HepG2 (cell line): ENCODE data around the gene MLX. TPM values are rescaled to one million over a fixed set of nuclear protein-coding genes. Genes with fewer than 3 reads are reported as not detected.

Source experiments
- HNF4G ChIP-seq, 2 experiments: sonication (generic) in 1 of 2; formaldehyde crosslinking in 1 of 2; IDR thresholded peaks; 2 replicates each; pipeline versions ENCODE4 v1.4.0 to v1.6.1; 2011 to 2020; ENCODE audit warnings: borderline replicate concordance in 2 of 2, low read depth in 2 of 2, mild to moderate bottlenecking in 2 of 2, low read length in 1 of 2, missing genetic modification reagents in 1 of 2, moderate library complexity in 1 of 2
- HOMEZ ChIP-seq: IDR thresholded peaks from 2 replicates; pipeline ENCODE4 v1.6.1; 2016; ENCODE audit warnings: low read depth
- MEF2D ChIP-seq: sonication (generic); formaldehyde crosslinking; IDR thresholded peaks from 2 replicates; pipeline ENCODE4 v1.5.1; 2020; ENCODE audit warnings: mild to moderate bottlenecking, missing genetic modification reagents
- NFIB ChIP-seq: sonication (generic); formaldehyde crosslinking; IDR thresholded peaks from 2 replicates; pipeline ENCODE4 v1.9.0; 2021; ENCODE audit warnings: missing genetic modification reagents, mild to moderate bottlenecking, borderline replicate concordance
- NONO ChIP-seq, 2 experiments: fragments of 450-650 bp in 1 of 2; sonication (generic) in 1 of 2; formaldehyde crosslinking in 1 of 2; IDR thresholded peaks in 1 of 2; conservative IDR thresholded peaks in 1 of 2; 2 replicates each; pipeline versions ENCODE4 v1.6.1 to v1.8.0; 2017 to 2022; ENCODE audit warnings: mild to moderate bottlenecking in 1 of 2, missing genetic modification reagents in 1 of 2, moderate library complexity in 1 of 2
- REST ChIP-seq, 2 experiments: IDR thresholded peaks; 2 replicates each; pipeline ENCODE4 v1.6.1; 2011 to 2012; ENCODE audit warnings: low read length in 2 of 2, borderline replicate concordance in 1 of 2, low read depth in 1 of 2, mild to moderate bottlenecking in 1 of 2, moderate library complexity in 1 of 2
- RNF219 ChIP-seq: sonication (generic); formaldehyde crosslinking; IDR thresholded peaks from 2 replicates; pipeline ENCODE4 v1.5.0; 2020; ENCODE audit warnings: mild to moderate bottlenecking, missing genetic modification reagents
- U2AF2 ChIP-seq: fragments of 200-400 bp; formaldehyde crosslinking; IDR thresholded peaks from 2 replicates; pipeline ENCODE4 v1.6.1; 2017; ENCODE audit warnings: low read depth, mild to moderate bottlenecking, low read length
- YEATS4 ChIP-seq: sonication (generic); formaldehyde crosslinking; IDR thresholded peaks from 2 replicates; pipeline ENCODE4 v1.4.0; 2020; ENCODE audit warnings: missing genetic modification reagents, borderline replicate concordance
- ZBTB43 ChIP-seq: sonication (generic); formaldehyde crosslinking; conservative IDR thresholded peaks from 2 replicates; pipeline ENCODE4 v1.4.0; 2020; ENCODE audit warnings: missing genetic modification reagents
- ZNF609 ChIP-seq: sonication (generic); formaldehyde crosslinking; IDR thresholded peaks from 2 replicates; pipeline ENCODE4 v1.4.0; 2020; ENCODE audit warnings: mild to moderate bottlenecking, missing genetic modification reagents, borderline replicate concordance
- ZNF740 ChIP-seq: sonication (generic); formaldehyde crosslinking; IDR thresholded peaks from 2 replicates; pipeline ENCODE4 v1.4.0; 2020; ENCODE audit warnings: missing genetic modification reagents
- polyA plus RNA-seq, 8 experiments: library from polyadenylated mRNA; depleted of rRNA in 3 of 8; stranded (reverse) in 7 of 8; unstranded in 1 of 8; fragments of >200 nt; fragmentation: Illumina TruSeq in 4 of 8; extraction: Trizol in 4 of 8; gene quantifications; 2 replicates each; pipeline versions ENCODE4 v1.2.1 to v1.2.3, GENCODE V29; 2011 to 2016; ENCODE audit warnings: low read depth in 4 of 8, missing spikeins in 1 of 8, mixed read lengths in 1 of 8; ENCODE audit not compliant: insufficient read depth in 1 of 8
- total RNA-seq, 5 experiments: library from RNA; depleted of rRNA; stranded (reverse); fragments of >200 nt; fragmentation: Illumina TruSeq; extraction: Trizol; gene quantifications; 2 replicates each; pipeline ENCODE4 v1.2.3, GENCODE V29; 2016; ENCODE audit warnings: low read depth in 1 of 5

MLX gene
- total and polyA plus RNA-seq, 2 of the 13 experiments (the other 11 are each of a cell fraction or from before 2014, with no cell fraction given) = 38.9 to 74.4 TPM

- TF ChIP-seq REST (IDR thresholded peaks at IDR 0.05; ENCODE audit: borderline replicate concordance in 1 of 2, low read depth in 1 of 2, low read length in 2 of 2) (peak in 1 of 2 experiments; percentile 47; a peak in 1 of 4 replicates), NFIB (no peak), ZNF609 (CRISPR knock-in tag) (peak; percentile 93), YEATS4 (no peak; the same call in none of the 2 replicates), HOMEZ (CRISPR knock-in tag) (peak; percentile 28; the same call in 1 of the 2 replicates), U2AF2 (no peak), RNF219 (CRISPR knock-in tag) (peak; percentile 73; the same call in 1 of the 2 replicates), NONO (IDR thresholded peaks at IDR 0.05) (no peak), NONO (CRISPR knock-in tag; conservative IDR thresholded peaks at IDR 0.05) (peak; percentile 91), MEF2D (CRISPR knock-in tag) (peak; percentile 97), HNF4G (IDR thresholded peaks at IDR 0.05; ENCODE audit: borderline replicate concordance, low read depth, low read length) (peak; percentile 85), HNF4G (CRISPR knock-in tag; IDR thresholded peaks at IDR 0.05; ENCODE audit: borderline replicate concordance, low read depth) (peak; percentile 67; the same call in 1 of the 2 replicates), ZNF740 (CRISPR knock-in tag) (0 out of 2 replicates have a peak, but pooled peaks have one; percentile 64), ZBTB43 (CRISPR knock-in tag) (peak; percentile 81; the same call in 1 of the 2 replicates)
Observed at GRCh38 chr17:42530952-42531454, 35.9 kb upstream of the MLX start (continued).
